Transverse colon (tissue), 4 donors: ENCODE measurements around the gene RASL10B. TPM values are rescaled to one million over a fixed set of nuclear protein-coding genes. Genes with fewer than 3 reads are reported as not detected.

Source experiments
- DNase-seq: peaks from one replicate; pipeline ENCODE4 v3.0.0-alpha.2; 2019
- H3K27ac ChIP-seq, 4 donors: fragments of 200-600 bp; sonication (generic); 2 replicates each; pipeline ENCODE4 v1.5.1; 2016 to 2018; ENCODE audit warnings: inconsistent platforms in 4 of 4
- H3K27me3 ChIP-seq: fragments of 200-600 bp; sonication (generic); 2 replicates; pipeline ENCODE4 v1.5.1; 2017; ENCODE audit warnings: inconsistent platforms
- H3K36me3 ChIP-seq, 4 donors: fragments of 200-600 bp; sonication (generic); 2 replicates each; pipeline ENCODE4 v1.5.1; 2017 to 2019; ENCODE audit warnings: inconsistent platforms in 4 of 4
- H3K4me1 ChIP-seq, 4 donors: fragments of 200-600 bp; sonication (generic); 2 replicates each; pipeline ENCODE4 v1.5.1; 2017 to 2020; ENCODE audit warnings: inconsistent platforms in 4 of 4
- H3K4me3 ChIP-seq, 4 donors: fragments of 200-600 bp; sonication (generic); 1 replicate in 1 of 4; 2 replicates in 3 of 4; pipeline versions ENCODE4 v1.5.1 to v1.6.1; 2017 to 2019; ENCODE audit warnings: inconsistent platforms in 4 of 4
- H3K9me3 ChIP-seq, 2 donors: fragments of 200-600 bp; sonication (generic); 2 replicates each; pipeline ENCODE4 v1.5.1; 2017 to 2019; ENCODE audit warnings: inconsistent platforms in 2 of 2
- CTCF ChIP-seq, 5 experiments: fragments of 200-600 bp in 3 of 5; fragments of 450-650 bp in 2 of 5; sonication (generic) in 3 of 5; IDR thresholded peaks; 1 replicate in 2 of 5; 2 replicates in 3 of 5; pipeline ENCODE4 v1.5.1; 2016 to 2017; ENCODE audit warnings: antibody characterized with exemption in 5 of 5, inconsistent platforms in 3 of 5, mild to moderate bottlenecking in 2 of 5, moderate library complexity in 1 of 5
- EP300 ChIP-seq: sonication (generic); formaldehyde crosslinking; IDR thresholded peaks from one replicate; pipeline ENCODE4 v1.6.1; 2017; ENCODE audit warnings: antibody characterized with exemption, low read depth
- POLR2A ChIP-seq: fragments of 450-650 bp; IDR thresholded peaks from one replicate; pipeline ENCODE4 v1.6.1; 2016; ENCODE audit warnings: antibody characterized with exemption, mild to moderate bottlenecking, moderate library complexity
- POLR2AphosphoS5 ChIP-seq, 3 donors: sonication (generic); formaldehyde crosslinking; IDR thresholded peaks; one replicate each; pipeline ENCODE4 v1.6.1; 2016; ENCODE audit warnings: antibody characterized with exemption in 3 of 3
- WGBS, 2 donors: methylation state at CpG; one replicate each; pipeline ENCODE4 v1.1.5; 2018; ENCODE audit warnings: low coverage in 1 of 2; 5-methylcytosine and 5-hydroxymethylcytosine counted together
- in situ Hi-C, 4 donors: fragments of 200-750 bp; cut with MboI; loops; one replicate each; pipeline versions ENCODE4 v1.15.0 to v1.15.1; 2017; ENCODE audit warnings: low sequenced_read_pairs in 3 of 4, low pct_ligation_motif_present in 1 of 4, low pct_unique_long_range_greater_than_20kb in 1 of 4
- intact Hi-C: fragments of 100-400 bp; cut with DNase I; formaldehyde crosslinking; loops from one replicate; pipeline ENCODE4 v1.15.1; 2023; ENCODE audit warnings: low total_unique reads
- total RNA-seq, 4 donors: library from RNA; depleted of rRNA; stranded (reverse); fragments of >200 nt; gene quantifications; one replicate each; pipeline ENCODE4 v1.1.0, GENCODE V29; 2016

The RASL10B gene
- total RNA-seq, 4 donors from 2014 or later = 0.41 to 1.6 (median 1.1) TPM

- DNase-seq = no peak
- H3K27ac ChIP-seq = no peak overlapping the region
- H3K4me1 ChIP-seq = peaks cover 5 to 19% (median 5%) of the 10 kb centered on the region in 4 donors
- TF ChIP-seq POLR2AphosphoS5 (IDR thresholded peaks at IDR 0.05) = no peak
- no peak for TF ChIP-seq POLR2A
- TF ChIP-seq EP300 = no peak
- no peak for TF ChIP-seq CTCF (IDR thresholded peaks at IDR 0.05)
- peaks cover 36% of the 10 kb centered on the region for H3K27me3 ChIP-seq
- intact Hi-C loops = no loop called here
- H3K4me3 ChIP-seq = no peak overlapping the region
- H3K36me3 ChIP-seq = no peaks in the 10 kb centered on the region
- no peaks in the 10 kb centered on the region for H3K9me3 ChIP-seq
- 45% methylated on average over 16 of the region's 16 CpGs; no CpG with 5 or more reads in 1 of the 2 donors for WGBS, 2 donors
- in situ Hi-C loops = no loop called here
Measured at GRCh38 chr17:35752471-35752870, 21.0 kb downstream of the RASL10B start.

GRCh38 chr17:35752945-35753764, 21.7 kb downstream of the RASL10B start, which contains the start of gene GAS2L2:
TSS of gene GAS2L2 (minus strand) at chr17:35753239. CDS start at chr17:35752850, 389 bp downstream.
- intact Hi-C loops (no loop called here), in situ Hi-C loops (no loop called here)
- Histone ChIP-seq H3K4me1 (peaks cover 5 to 19% (median 5%) of the 10 kb centered on the region in 4 donors), H3K27ac (no peak within 1 kb of the TSS), H3K36me3 (no peaks in the 10 kb centered on the region), H3K27me3 (peaks cover 36% of the 10 kb centered on the region), H3K9me3 (no peaks in the 10 kb centered on the region), H3K4me3 (no peak within 1 kb of the TSS)
- WGBS, 2 donors = 33 to 51% methylated on average over 3 to 9 of the region's 9 CpGs
- TF ChIP-seq POLR2AphosphoS5 (IDR thresholded peaks at IDR 0.05) = no peak
- TF ChIP-seq POLR2A = no peak
- no peak for TF ChIP-seq CTCF (IDR thresholded peaks at IDR 0.05)
- DNase-seq = no peak

- H3K4me1 ChIP-seq = peaks cover 0 to 13% (median 0%) of the 10 kb centered on the region in 4 donors
- intact Hi-C loops (no loop called here), in situ Hi-C loops (no loop called here)
- no peaks in the 10 kb centered on the region for H3K36me3 ChIP-seq
- no peaks in the 10 kb centered on the region for H3K9me3 ChIP-seq
- peaks cover 7% of the 10 kb centered on the region for H3K27me3 ChIP-seq
- TF ChIP-seq POLR2AphosphoS5 (IDR thresholded peaks at IDR 0.05) (no peak), CTCF (IDR thresholded peaks at IDR 0.05) (no peak), EP300 (no peak), POLR2A (no peak)
- no peak overlapping the region for H3K27ac ChIP-seq
- no peak for DNase-seq
- H3K4me3 ChIP-seq = no peak overlapping the region
Measured at GRCh38 chr17:35757243-35757642, 25.8 kb downstream of the RASL10B start.

GRCh38 chr17:35760587-35760986, 29.1 kb downstream of the RASL10B start, which contains the start of gene C17orf50:
TSS of gene C17orf50 (plus strand) at chr17:35760887. CDS start at chr17:35760942, 55 bp downstream.
- Histone ChIP-seq H3K4me3 (no peak within 1 kb of the TSS), H3K27ac (no peak within 1 kb of the TSS), H3K36me3 (no peaks in the 10 kb centered on the region), H3K4me1 (peaks cover 9 to 18% (median 17%) of the 10 kb centered on the region in 4 donors), H3K9me3 (no peaks in the 10 kb centered on the region), H3K27me3 (no peaks in the 10 kb centered on the region)
- in situ Hi-C loops (loop anchor here in 1 of 4 donors (10.0 kb wide), 1 partner anchor 54 kb away; no protein-coding TSS in a partner anchor), intact Hi-C loops (no loop called here)
- WGBS, 2 donors = 57% methylated on average over 1 of the region's 1 CpG; no CpG with 5 or more reads in 1 of the 2 donors
- DNase-seq = no peak
- TF ChIP-seq POLR2AphosphoS5 (IDR thresholded peaks at IDR 0.05) = no peak
- no peak for TF ChIP-seq POLR2A
- TF ChIP-seq CTCF (IDR thresholded peaks at IDR 0.05) = no peak
- no peak for TF ChIP-seq EP300
